Thyroid gland (tissue), 4 donors: ENCODE measurements around the gene RARG. TPM values are rescaled to one million over a fixed set of nuclear protein-coding genes. Genes with fewer than 3 reads are reported as not detected.

Experiments
- DNase-seq, 2 donors: peaks; one replicate each; pipeline ENCODE4 v3.0.0-alpha.2; 2019
- H3K27ac ChIP-seq, 3 donors: fragments of 200-600 bp; sonication (generic); 1 replicate in 2 of 3; 2 replicates in 1 of 3; pipeline ENCODE4 v1.5.1; 2016 to 2019; ENCODE audit warnings: mild to moderate bottlenecking in 1 of 3, moderate library complexity in 1 of 3
- H3K27me3 ChIP-seq: fragments of 200-600 bp; sonication (generic); one replicate; pipeline ENCODE4 v1.5.1; 2019
- H3K36me3 ChIP-seq, 2 donors: fragments of 200-600 bp; sonication (generic); one replicate each; pipeline ENCODE4 v1.5.1; 2016 to 2019
- H3K4me1 ChIP-seq, 2 donors: fragments of 200-600 bp; sonication (generic); one replicate each; pipeline ENCODE4 v1.5.1; 2017 to 2019
- H3K4me3 ChIP-seq, 3 donors: fragments of 200-600 bp; sonication (generic); replicated peaks in 1 of 3; 1 replicate in 2 of 3; 2 replicates in 1 of 3; pipeline ENCODE4 v1.5.1; 2016; ENCODE audit warnings: mild to moderate bottlenecking in 1 of 3
- H3K9me3 ChIP-seq: fragments of 200-600 bp; sonication (generic); one replicate; pipeline ENCODE4 v1.5.1; 2017
- POLR2A ChIP-seq, 2 donors: fragments of 450-650 bp; IDR thresholded peaks; one replicate each; pipeline ENCODE4 v1.6.1; 2017; ENCODE audit warnings: antibody characterized with exemption in 2 of 2, mild to moderate bottlenecking in 2 of 2, moderate library complexity in 1 of 2
- WGBS, 2 donors: methylation state at CpG; one replicate each; pipeline ENCODE4 v1.1.5; 2017; 5-methylcytosine and 5-hydroxymethylcytosine counted together
- intact Hi-C: fragments of 100-400 bp; cut with DNase I; formaldehyde crosslinking; loops from one replicate; pipeline ENCODE4 v1.15.1; 2023
- total RNA-seq, 4 donors: library from RNA; depleted of rRNA; stranded (reverse); fragments of >200 nt; gene quantifications; one replicate each; pipeline ENCODE4 v1.2.3, GENCODE V29; 2016
- TF ChIP-seq, protein P1 (sequence below), 6 experiments: fragments of 200-600 bp in 3 of 6; fragments of 450-650 bp in 3 of 6; sonication (generic) in 3 of 6; IDR thresholded peaks; one replicate each; pipeline ENCODE4 v1.5.1; 2016 to 2019; ENCODE audit warnings: antibody characterized with exemption in 6 of 6, mild to moderate bottlenecking in 2 of 6, inconsistent platforms in 1 of 6, moderate library complexity in 1 of 6

Gene RARG
- total RNA-seq, 4 donors from 2014 or later, result 13.6 to 27.7 (median 23.8) TPM

DNA sequence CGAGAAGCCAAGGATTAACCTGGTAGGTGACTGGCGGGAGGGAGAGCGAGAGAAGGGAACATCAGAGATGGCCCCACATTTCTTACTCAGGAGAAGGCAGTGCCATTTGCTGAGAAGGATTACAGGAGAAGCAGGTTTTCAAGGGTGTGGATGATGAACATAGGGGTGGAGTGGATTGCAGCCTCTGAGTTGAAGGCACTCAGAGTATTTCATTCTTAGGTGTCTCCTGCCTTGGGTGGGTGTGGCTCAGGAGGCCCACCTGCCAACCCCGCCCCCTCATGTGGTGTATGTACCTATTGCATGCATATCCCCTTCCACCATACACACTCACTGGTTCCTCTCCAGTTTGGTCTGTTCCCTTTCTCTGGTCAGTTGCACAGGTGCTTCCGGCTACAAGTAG is 42.4 kb upstream of the RARG start:
- H3K27ac ChIP-seq, result no peak overlapping the region
- H3K9me3 ChIP-seq, result no peaks in the 10 kb centered on the region
- 90 to 98% methylated on average over 5 of the region's 5 CpGs for WGBS, 2 donors
- peaks cover 0 to 3% of the 10 kb centered on the region in 2 donors for H3K4me1 ChIP-seq
- no peaks in the 10 kb centered on the region for H3K27me3 ChIP-seq
- no peak overlapping the region for H3K4me3 ChIP-seq
- intact Hi-C loops, result no loop called here
- no peak for DNase-seq
- TF ChIP-seq, protein P1, sequence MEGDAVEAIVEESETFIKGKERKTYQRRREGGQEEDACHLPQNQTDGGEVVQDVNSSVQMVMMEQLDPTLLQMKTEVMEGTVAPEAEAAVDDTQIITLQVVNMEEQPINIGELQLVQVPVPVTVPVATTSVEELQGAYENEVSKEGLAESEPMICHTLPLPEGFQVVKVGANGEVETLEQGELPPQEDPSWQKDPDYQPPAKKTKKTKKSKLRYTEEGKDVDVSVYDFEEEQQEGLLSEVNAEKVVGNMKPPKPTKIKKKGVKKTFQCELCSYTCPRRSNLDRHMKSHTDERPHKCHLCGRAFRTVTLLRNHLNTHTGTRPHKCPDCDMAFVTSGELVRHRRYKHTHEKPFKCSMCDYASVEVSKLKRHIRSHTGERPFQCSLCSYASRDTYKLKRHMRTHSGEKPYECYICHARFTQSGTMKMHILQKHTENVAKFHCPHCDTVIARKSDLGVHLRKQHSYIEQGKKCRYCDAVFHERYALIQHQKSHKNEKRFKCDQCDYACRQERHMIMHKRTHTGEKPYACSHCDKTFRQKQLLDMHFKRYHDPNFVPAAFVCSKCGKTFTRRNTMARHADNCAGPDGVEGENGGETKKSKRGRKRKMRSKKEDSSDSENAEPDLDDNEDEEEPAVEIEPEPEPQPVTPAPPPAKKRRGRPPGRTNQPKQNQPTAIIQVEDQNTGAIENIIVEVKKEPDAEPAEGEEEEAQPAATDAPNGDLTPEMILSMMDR (IDR thresholded peaks at IDR 0.05), result no peak
- no peak for TF ChIP-seq POLR2A (IDR thresholded peaks at IDR 0.05)
- H3K36me3 ChIP-seq, result no peaks in the 10 kb centered on the region

DNA sequence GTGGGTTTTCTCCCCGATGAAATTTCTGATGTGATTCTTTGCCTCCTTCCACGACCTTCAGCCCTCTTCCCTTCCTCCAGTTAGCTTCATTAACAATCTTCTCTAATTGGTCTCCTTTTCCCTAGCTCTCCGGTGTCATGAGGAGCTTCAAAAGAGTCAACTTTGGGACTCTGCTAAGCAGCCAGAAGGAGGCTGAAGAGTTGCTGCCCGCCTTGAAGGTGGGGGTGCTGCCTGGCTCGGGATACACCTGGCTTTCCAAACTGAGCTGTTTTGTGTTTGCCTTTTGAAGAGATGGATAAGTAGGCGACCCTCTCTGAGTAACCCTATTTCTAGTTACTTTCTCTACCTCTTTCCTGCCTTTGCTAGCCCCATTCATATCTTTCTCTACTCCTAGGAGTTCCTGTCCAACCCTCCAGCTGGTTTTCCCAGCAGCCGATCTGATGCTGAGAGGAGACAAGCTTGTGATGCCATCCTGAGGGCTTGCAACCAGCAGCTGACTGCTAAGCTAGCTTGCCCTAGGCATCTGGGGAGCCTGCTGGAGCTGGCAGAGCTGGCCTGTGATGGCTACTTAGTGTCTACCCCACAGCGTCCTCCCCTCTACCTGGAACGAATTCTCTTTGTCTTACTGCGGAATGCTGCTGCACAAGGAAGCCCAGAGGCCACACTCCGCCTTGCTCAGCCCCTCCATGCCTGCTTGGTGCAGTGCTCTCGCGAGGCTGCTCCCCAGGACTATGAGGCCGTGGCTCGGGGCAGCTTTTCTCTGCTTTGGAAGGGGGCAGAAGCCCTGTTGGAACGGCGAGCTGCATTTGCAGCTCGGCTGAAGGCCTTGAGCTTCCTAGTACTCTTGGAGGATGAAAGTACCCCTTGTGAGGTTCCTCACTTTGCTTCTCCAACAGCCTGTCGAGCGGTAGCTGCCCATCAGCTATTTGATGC is 36.9 kb upstream of the RARG start:
- Histone ChIP-seq H3K27ac (no peak overlapping the region), H3K36me3 (no peaks in the 10 kb centered on the region), H3K9me3 (no peaks in the 10 kb centered on the region), H3K4me1 (peaks cover 0 to 5% of the 10 kb centered on the region in 2 donors), H3K27me3 (no peaks in the 10 kb centered on the region), H3K4me3 (peak overlapping the region in 2 of 3 donors; percentile 28 to 49)
- DNase-seq, result no peak
- WGBS, 2 donors, result 33 to 55% methylated on average over 12 to 20 of the region's 20 CpGs
- intact Hi-C loops, result no loop called here
- TF ChIP-seq POLR2A (IDR thresholded peaks at IDR 0.05), result no peak
- TF ChIP-seq, protein P1 (IDR thresholded peaks at IDR 0.05), result no peak

DNA sequence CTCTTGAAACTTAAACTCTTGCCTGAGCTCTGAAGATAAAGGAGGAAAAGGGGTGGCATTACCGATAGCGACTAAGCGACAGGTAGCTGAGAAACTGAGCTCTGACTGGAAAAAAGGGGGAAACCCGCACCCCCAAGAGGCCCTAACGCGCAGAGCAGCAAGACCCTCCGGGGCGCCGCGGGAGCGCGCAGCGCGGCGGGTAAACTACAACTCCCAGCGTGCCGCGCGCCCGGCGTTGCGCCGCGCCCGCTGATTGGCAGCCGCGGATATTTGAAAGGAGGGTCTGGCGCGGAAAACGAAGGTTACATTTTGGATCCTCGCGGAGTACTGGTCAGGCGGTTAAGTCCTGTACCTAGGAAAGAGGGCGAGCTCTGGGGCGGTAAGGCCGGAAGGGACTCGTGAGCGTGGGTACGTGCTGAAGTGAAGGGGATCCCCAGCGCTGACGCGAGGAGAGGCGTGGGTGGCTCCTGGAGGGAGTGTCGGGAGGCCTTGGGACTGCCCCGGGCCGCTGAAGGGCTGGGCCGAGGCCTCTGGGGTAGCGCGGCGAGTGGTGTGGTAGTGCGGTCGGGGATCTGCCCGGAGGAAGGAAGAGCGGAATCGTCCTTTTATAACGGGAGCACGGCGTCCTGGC is 36.1 kb upstream of the RARG start, which contains the start of gene ESPL1:
TSS of gene ESPL1 (plus strand) at position 301 of the 631 bp plus-strand sequence. CDS start 468 bp downstream, outside the sequence.
- TF ChIP-seq, protein P1 (IDR thresholded peaks at IDR 0.05), result peak in 3 of 6 experiments; percentile 10 to 46 (median 15)
- TF ChIP-seq POLR2A (IDR thresholded peaks at IDR 0.05), result no peak
- Histone ChIP-seq H3K4me1 (peaks cover 0 to 5% of the 10 kb centered on the region in 2 donors), H3K4me3 (peak within 1 kb of the TSS; percentile 11 to 49 (median 28)), H3K27me3 (no peaks in the 10 kb centered on the region), H3K36me3 (no peaks in the 10 kb centered on the region), H3K9me3 (no peaks in the 10 kb centered on the region), H3K27ac (peak within 1 kb of the TSS in 1 of 3 donors; percentile 13)
- intact Hi-C loops, result no loop called here
- DNase-seq, result peak; percentile 65 to 67
- WGBS, 2 donors, result 0 to 1% methylated on average over 42 to 58 of the region's 58 CpGs

DNA sequence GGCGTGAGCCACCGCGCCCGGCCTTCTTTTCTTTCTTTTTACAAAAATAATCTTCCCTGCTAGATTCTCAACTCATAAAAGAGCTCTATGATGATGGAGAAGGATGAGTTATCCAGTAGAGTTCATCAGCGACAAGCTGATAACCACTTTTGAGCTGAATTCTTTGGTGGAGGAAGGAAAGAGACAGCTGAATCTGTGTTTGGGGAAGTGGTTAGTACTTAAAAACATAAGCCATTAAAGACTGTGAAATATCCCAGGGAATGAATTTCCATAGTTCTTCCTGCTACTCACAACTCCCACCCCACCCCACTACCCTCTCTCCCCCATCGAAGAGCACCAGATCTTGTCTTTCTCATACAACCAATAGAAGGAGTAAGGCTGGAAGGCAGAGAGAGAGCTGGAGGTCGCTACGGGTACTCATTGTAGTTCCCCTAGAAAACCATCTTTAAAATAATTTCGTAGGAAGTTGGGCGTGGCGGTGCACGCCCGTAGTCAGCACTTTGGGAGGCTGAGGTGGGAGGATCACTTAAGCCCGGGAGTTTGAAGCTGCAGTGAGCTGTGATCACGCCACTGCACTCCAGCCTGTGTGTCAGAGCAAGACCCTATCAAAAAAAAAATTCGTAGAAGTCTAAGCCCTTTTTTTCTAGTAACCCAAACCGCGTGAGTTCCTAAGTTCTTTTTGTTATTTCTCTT is 35.4 kb upstream of the RARG start:
- no peak for DNase-seq
- peak overlapping the region in 2 of 3 donors; percentile 28 to 49 for H3K4me3 ChIP-seq
- H3K9me3 ChIP-seq, result no peaks in the 10 kb centered on the region
- no peaks in the 10 kb centered on the region for H3K36me3 ChIP-seq
- H3K27ac ChIP-seq, result peak overlapping the region in 1 of 3 donors; percentile 13
- 44 to 60% methylated on average over 18 of the region's 18 CpGs for WGBS, 2 donors
- H3K4me1 ChIP-seq, result peaks cover 0 to 5% of the 10 kb centered on the region in 2 donors
- intact Hi-C loops, result no loop called here
- TF ChIP-seq, protein P1 (IDR thresholded peaks at IDR 0.05), result no peak
- no peak for TF ChIP-seq POLR2A (IDR thresholded peaks at IDR 0.05)
- no peaks in the 10 kb centered on the region for H3K27me3 ChIP-seq
